GDM1 (cell line): Measurements from ENCODE around the gene HNRNPD.
"Not testable (repeated sequence)": the region's sequence is repeated elsewhere in the genome, so short reads cannot be mapped to it uniquely, and the experiment has no call there.

ENCODE experiments used
- DNase-seq: peaks from one replicate; lab custom pipeline; 2025; lab: John Stamatoyannopoulos, UW

Gene HNRNPD, protein sequence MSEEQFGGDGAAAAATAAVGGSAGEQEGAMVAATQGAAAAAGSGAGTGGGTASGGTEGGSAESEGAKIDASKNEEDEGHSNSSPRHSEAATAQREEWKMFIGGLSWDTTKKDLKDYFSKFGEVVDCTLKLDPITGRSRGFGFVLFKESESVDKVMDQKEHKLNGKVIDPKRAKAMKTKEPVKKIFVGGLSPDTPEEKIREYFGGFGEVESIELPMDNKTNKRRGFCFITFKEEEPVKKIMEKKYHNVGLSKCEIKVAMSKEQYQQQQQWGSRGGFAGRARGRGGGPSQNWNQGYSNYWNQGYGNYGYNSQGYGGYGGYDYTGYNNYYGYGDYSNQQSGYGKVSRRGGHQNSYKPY

DNA sequence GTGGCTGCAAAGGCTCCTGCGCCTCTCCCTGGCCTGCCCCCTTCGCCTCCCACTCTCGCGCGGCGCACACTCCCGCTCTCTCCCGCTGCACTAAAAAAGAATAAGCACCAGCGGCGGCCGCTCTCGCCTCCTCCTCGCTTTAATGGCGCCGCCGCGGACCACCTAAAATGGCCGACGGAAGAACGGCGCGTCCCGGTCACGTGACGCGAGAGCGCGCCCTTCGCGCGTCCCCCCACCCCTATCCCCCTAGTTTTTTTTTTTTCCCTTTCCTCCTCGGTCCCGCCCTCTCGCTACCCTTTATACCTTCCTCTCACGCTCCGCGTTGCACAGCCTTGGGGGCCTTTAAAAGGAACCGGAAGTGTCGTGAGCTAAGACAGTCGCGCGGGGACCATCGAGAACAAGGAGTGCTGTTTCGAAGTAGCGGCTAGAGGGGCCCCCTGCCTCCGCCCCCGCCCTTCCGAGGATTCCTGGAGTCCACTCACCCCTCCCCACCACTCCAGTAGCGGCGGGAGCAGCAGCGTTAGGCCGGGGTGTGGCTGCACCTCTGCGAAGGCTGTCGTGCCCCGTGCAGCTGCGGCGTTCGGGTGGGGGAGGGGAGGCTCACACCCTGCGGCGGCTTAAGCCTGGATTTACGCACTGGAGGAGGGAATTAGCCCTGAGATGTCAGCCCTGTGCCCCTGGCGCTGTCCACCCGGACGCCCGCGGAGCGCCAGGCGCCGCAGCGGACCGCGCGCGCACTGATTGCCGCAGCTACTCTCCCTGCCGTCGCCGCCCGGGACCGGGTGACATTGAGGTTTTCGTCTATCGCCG, at the start of gene HNRNPD:
Gene HNRNPD, minus strand, starts transcription at position 176 of the 810 bp plus-strand sequence. CDS start 313 bp downstream, outside the sequence.
- DNase-seq, result peak; percentile 98

GRCh38 chr4:82422616-82423015, 48.8 kb upstream of the HNRNPD start:
- DNase-seq, result no peak

DNA sequence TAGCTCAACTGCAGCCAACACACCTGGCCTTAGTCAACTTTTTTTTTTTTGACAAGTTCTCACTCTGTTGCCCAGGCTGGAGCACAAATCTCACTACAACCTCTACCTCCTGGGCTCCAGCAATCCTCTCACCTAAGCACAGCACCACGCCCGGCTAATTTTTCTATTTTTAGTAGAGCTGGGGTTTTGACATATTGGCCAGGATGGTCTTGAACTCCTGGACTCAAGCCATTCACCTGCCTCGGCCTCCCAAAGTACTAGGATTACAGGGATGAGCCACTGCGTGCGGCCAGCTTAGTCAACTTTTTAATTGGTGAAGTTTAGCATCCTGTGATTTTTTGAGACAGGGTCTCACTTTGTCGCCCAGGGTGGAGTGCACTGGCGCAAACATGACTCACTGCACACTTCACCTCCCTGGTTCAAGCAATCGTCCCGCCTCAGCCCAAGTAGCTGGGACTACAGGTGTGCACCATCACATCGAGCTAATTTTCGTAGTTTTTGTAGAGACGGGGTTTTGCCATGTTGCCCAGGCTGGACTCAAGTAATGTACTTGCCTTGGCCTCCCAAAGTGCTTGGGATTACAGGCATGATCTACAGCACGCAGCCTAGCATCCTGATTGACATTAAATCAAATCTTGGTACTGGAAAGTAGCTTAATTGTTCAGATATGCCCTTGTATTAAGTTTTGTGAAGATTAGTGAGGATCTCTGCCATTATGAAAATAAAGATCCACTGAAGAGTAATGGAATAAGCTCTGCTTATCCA, 48.2 kb upstream of the HNRNPD start:
- no peak for DNase-seq

GRCh38 chr4:82419451-82419850, 45.7 kb upstream of the HNRNPD start:
- DNase-seq, result no peak

- no peak for DNase-seq
Measured at GRCh38 chr4:82415922-82416365, 42.2 kb upstream of the HNRNPD start.

DNA sequence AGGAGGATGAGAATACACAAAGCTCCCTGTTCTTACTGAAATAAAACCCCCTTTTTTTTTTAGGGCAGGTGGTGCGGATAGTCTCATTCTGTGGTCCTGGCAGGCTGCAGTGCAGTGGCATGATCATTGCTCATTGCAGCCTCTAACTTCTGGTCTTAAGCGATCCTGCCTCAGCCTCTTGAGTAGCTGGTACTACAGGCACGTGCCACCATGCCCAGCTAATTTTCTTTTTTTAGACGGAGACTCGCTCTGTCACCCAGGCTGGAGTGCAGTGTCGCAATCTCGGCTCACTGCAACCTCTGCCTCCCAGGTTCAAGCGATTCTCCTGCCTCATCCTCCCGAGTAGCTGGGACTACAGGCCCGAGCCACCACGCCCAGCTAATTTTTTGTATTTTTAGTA, 41.3 kb upstream of the HNRNPD start:
- not testable (repeated sequence) for DNase-seq

- no peak for DNase-seq
Measured at GRCh38 chr4:82403725-82404124, 29.9 kb upstream of the HNRNPD start.

DNA sequence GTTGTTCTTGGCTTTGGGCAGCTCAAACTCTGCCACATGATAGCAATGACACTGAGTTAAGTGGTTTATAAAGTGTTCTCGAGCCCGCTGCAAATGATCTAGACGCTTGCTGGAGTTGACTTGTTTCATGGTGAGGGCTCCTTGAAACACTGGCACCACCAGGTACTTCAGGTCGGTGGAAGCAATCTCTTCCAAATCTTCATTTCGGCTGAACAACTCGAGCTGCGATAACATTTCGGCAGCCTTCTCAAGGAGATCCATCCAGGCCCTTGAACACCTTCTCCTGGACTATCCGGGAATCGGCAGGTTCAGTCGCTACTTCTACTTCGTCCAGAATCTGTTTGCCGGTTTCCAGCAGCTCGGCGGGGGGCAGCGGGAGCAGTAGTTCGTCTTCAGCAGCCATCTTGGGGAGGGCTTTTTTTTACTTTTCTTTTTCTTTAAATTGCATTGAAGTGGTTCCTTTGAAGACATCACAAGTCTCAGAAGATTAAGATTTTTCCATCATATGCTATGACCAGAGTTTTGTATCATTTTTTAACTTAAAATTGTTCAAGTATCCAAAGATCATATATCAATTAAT, 28.5 kb upstream of the HNRNPD start:
- DNase-seq, result no peak

DNA sequence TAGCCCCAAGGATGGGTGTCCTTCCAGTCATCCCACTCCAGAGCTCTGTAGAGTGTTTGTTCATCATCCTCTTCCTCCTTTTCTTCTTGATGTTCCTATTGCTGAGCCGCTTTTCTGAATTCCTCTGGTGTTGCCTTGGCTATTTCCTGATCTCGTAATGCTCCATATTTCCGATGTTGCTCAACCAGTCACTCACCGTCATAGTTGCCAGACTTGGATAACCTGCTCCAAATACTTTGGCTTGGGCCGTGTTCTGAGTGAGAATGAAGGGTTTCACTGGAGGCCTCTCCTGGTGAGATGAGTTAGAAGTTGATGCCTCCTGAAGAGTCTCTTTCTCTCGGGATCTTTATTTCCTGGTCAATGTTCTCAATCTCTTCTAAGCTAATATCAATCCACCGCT, 27.8 kb upstream of the HNRNPD start:
- DNase-seq, result no peak

- no peak for DNase-seq
Measured at GRCh38 chr4:82398263-82398662, 24.5 kb upstream of the HNRNPD start.

GRCh38 chr4:82397527-82397926, 23.7 kb upstream of the HNRNPD start:
- no peak for DNase-seq

- no peak for DNase-seq
Measured at GRCh38 chr4:82394896-82395295, 21.1 kb upstream of the HNRNPD start.

GRCh38 chr4:82390061-82390460, 16.3 kb upstream of the HNRNPD start:
- DNase-seq, result not testable (repeated sequence)

- no peak for DNase-seq
Measured at GRCh38 chr4:82388405-82388804, 14.6 kb upstream of the HNRNPD start.

- DNase-seq, result not testable (repeated sequence)
Measured at GRCh38 chr4:82386312-82386711, 12.5 kb upstream of the HNRNPD start.

DNA sequence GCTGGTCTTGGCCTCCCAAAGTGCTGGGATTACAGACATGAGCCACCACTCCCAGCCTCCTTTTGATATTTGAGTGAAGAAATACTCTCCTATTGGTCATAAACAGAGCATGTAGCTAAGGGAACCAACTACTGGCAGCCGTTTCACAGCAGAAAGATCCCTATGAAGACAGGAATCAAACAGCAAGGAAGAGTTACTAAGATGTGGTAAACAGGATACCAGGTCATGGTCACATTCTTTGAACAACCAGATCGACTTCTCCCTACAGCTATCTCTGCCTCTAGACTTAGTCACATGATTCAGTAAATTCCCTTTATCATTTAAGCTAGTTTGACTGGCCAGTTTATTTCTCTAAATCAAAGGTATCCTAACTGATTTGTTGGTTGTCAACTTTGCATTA, 9.0 kb upstream of the HNRNPD start:
- no peak for DNase-seq

DNA sequence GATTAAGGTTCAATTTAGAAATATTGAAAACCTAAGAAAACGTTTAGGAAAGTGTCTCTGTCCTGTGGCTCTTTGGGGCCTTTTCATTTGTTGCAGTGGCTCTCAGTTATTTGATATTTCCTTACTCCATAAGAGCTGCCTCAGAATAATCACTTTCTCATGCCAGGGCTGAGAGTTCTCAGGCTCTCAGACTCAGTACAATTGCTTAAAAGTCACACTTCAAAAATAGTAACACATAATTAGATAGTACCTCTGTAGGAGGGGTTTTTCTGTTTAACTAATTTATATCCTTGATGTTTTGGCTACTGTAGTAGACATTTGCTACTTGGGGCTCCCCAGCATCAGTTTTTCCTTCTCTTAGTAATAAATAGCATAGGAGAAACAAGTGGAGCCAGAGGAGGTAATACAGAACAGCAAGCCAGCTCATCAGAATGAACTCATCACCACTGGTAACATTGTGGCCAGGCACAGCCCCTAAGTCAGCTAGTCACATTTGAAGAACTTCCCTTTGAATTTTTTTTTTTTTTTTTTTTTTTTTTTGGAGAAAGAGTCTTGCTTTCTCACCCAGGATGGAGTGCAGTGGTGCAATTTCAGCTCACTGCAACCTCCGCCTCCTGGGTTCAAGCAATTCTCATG, 8.0 kb upstream of the HNRNPD start:
- DNase-seq, result no peak

DNA sequence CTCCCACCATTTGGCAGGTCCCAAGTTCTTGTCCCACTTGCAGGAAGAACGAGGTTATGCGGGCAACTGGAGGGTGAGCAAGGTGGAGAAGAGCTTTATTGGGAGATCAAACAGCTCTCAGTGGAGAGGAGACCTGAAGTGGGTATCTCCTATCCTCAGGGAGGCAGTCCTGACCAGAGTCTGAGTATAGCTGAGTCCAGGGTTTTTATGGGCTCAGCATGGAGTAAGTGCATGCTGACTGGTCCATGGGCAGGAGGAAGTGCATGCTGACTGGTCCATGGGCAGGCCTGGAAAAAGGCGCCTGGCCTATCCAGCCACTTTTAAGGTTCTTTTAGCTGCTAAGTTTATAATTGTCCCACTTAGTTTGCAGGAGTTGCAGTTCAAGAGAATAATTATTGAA, 7.4 kb upstream of the HNRNPD start:
- no peak for DNase-seq

DNA sequence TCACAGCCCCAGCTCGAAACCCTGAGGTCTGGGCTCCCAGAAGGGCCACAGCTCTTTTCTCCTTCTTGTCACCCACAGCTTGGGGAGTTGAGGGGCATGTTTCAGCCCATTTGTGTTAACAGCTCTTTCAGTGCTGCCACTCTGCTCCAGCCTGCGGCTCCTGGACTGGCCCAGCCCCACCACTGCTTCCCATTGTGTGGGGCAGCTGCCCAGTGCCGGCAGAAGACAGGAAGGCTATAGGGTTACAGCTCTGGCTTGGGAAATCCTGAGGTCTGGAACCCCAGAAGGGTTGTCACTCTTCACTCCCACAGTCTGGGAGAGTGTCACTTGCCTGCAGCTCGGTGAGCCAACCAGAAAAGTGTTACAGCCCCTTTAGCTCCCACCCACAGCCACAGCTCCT, 7.0 kb upstream of the HNRNPD start:
- DNase-seq, result no peak

DNA sequence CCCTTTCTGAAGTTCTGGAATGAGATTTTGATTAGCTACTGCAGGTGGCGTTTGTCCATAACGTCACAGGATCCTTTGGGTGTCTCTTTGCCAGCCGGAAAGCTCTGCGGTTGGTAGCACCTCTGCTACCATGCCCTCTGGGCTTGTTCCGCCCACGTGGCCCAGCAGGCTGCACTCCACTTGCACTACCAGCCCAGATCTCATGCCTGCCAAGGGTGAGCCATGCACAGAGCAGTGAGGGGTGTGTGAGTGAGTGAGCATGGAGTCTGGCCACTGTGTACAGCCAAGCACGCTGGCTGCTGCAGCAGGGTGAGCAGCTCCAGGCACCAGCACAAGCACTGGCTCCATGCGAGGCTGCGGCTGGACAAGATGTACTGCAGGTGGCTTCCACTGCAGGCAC, 6.6 kb upstream of the HNRNPD start:
- DNase-seq, result no peak

- no peak for DNase-seq
Measured at GRCh38 chr4:82376109-82376508, 2.3 kb upstream of the HNRNPD start.

- DNase-seq, result no peak
Measured at GRCh38 chr4:82373486-82373815, 340 bp downstream of the HNRNPD start.
